K562 (cell line): Measurements from ENCODE around the gene PNISR. TPM values are rescaled to one million over a fixed set of nuclear protein-coding genes. Genes with fewer than 3 reads are reported as not detected.

Experiments
- ATAC-seq: fragments of 200-7000 bp; cut with Tn5 transposase; 3 replicates; pipeline ENCODE4 v1.9.1; 2020; ENCODE audit warnings: moderate library complexity
- BruUV-seq: library from RNA; stranded (reverse); fragments of 400-500 nt; replicated peaks from 2 replicates; lab custom pipeline; 2021; lab: Mats Ljungman, UMichigan
- CTCF ChIA-PET: fragments of 300-600 bp; formaldehyde crosslinking; extraction: SDS; loops from one replicate; lab custom pipeline; 2021; ENCODE audit warnings: low intra/inter-chr PET ratio; lab: Yijun Ruan, JAX
- POLR2A ChIA-PET: fragments of 300-600, 350-650 bp; sonication (Branson Sonifier 250); formaldehyde crosslinking; extraction: SDS; loops from one replicate; lab custom pipeline; 2021; ENCODE audit warnings: antibody characterized with exemption, inconsistent platforms; lab: Yijun Ruan, JAX
- DNase-seq, 4 experiments: peaks; one replicate each; pipeline versions ENCODE4 v3.0.0 to v3.0.0-alpha.2; 2011 to 2018; ENCODE audit warnings: low spot score in 3 of 4, mixed read lengths in 3 of 4; ENCODE audit errors: extremely low read depth in 1 of 4
- FAIRE-seq: peaks from 2 replicates; lab custom pipeline; 2011; peaks lifted over from hg19 to GRCh38; lab: Jason Lieb, UNC
- H2AFZ ChIP-seq: 2 replicates; pipeline ENCODE4 v1.6.0; 2011; ENCODE audit warnings: low read depth, low read length, control low read depth, inconsistent platforms
- H3K27ac ChIP-seq: fragments of 200-600 bp; 3 replicates; pipeline ENCODE4 v1.8.0; 2011; ENCODE audit warnings: low read depth, mild to moderate bottlenecking, control low read depth, inconsistent platforms, low read length, moderate library complexity, mixed read lengths; ENCODE audit errors: extremely low read depth
- H3K27me3 ChIP-seq, 2 experiments: fragments of 300-600 bp in 1 of 2; 2 replicates in 1 of 2; 3 replicates in 1 of 2; pipeline versions ENCODE4 v1.6.0 to v1.8.0; 2011; ENCODE audit warnings: inconsistent platforms in 2 of 2, low read length in 2 of 2, mild to moderate bottlenecking in 1 of 2, mixed read lengths in 1 of 2, moderate library complexity in 1 of 2; ENCODE audit not compliant: control insufficient read depth in 2 of 2, insufficient read depth in 2 of 2
- H3K36me3 ChIP-seq: fragments of 300-600 bp; 3 replicates; pipeline ENCODE4 v1.8.0; 2011; ENCODE audit warnings: mild to moderate bottlenecking, low read length, inconsistent platforms; ENCODE audit not compliant: control insufficient read depth, insufficient read depth
- H3K4me1 ChIP-seq, 2 experiments: fragments of 200-600 bp in 1 of 2; replicated peaks in 1 of 2; 2 replicates in 1 of 2; 3 replicates in 1 of 2; pipeline versions ENCODE4 v1.5.1 to v1.8.0; 2011; ENCODE audit warnings: inconsistent platforms in 2 of 2, low read length in 2 of 2, mild to moderate bottlenecking in 1 of 2, mixed read lengths in 1 of 2, moderate library complexity in 1 of 2; ENCODE audit not compliant: control insufficient read depth in 2 of 2, insufficient read depth in 2 of 2
- H3K4me2 ChIP-seq: 2 replicates; pipeline ENCODE4 v1.6.1; 2011; ENCODE audit warnings: low read length, control low read depth, inconsistent platforms, mixed read lengths; ENCODE audit not compliant: insufficient read depth
- H3K4me3 ChIP-seq: fragments of 200-600 bp; sonication (generic), shearing (Covaris generic); 2 replicates; pipeline ENCODE4 v1.5.1; 2016; ENCODE audit warnings: control low read depth, inconsistent platforms
- H3K79me2 ChIP-seq: fragments of 200-600 bp; 3 replicates; pipeline ENCODE4 v1.8.0; 2011; ENCODE audit warnings: low read length, inconsistent platforms; ENCODE audit not compliant: control insufficient read depth, insufficient read depth
- H3K9ac ChIP-seq, 2 experiments: 2 replicates each; pipeline versions ENCODE4 v1.6.0 to v1.6.1; 2011; ENCODE audit warnings: low read depth in 2 of 2, low read length in 2 of 2, control low read depth in 1 of 2, inconsistent platforms in 1 of 2, mild to moderate bottlenecking in 1 of 2, mixed read lengths in 1 of 2; ENCODE audit not compliant: insufficient read depth in 1 of 2
- H3K9me1 ChIP-seq: one replicate; pipeline ENCODE4 v1.6.0; 2011; ENCODE audit warnings: inconsistent platforms, mild to moderate bottlenecking, low read length, moderate library complexity; ENCODE audit not compliant: control insufficient read depth, insufficient read depth
- H3K9me3 ChIP-seq: replicated peaks from 2 replicates; pipeline ENCODE4 v1.5.1; 2011; ENCODE audit warnings: low read depth, low read length, inconsistent platforms; ENCODE audit not compliant: control insufficient read depth, insufficient read depth
- H4K20me1 ChIP-seq: replicated peaks from 2 replicates; pipeline ENCODE4 v1.6.1; 2011; ENCODE audit warnings: low read length, inconsistent platforms, mixed read lengths; ENCODE audit not compliant: control insufficient read depth, insufficient read depth
- PKNOX1 ChIP-seq: fragments of 450-650 bp; IDR thresholded peaks from 2 replicates; pipeline ENCODE4 v1.6.1; 2016
- SAFB2 ChIP-seq: fragments of 200-400 bp; formaldehyde crosslinking; IDR thresholded peaks from 2 replicates; pipeline ENCODE4 v1.6.1; 2018; ENCODE audit warnings: borderline replicate concordance, low read length, low read depth, moderate library complexity; ENCODE audit not compliant: severe bottlenecking
- THAP12 ChIP-seq: fragments of 250-450 bp; sonication (Bioruptor Pico); IDR thresholded peaks from 2 replicates; pipeline ENCODE4 v1.9.0; 2021; ENCODE audit warnings: mild to moderate bottlenecking, inconsistent platforms
- XRCC5 ChIP-seq: fragments of 200-400 bp; formaldehyde crosslinking; IDR thresholded peaks from 2 replicates; pipeline ENCODE4 v1.6.1; 2017; ENCODE audit warnings: low read depth, mild to moderate bottlenecking, low read length
- in situ Hi-C: fragments of 300-500 bp; cut with MboI; formaldehyde crosslinking; loops from 4 replicates; pipeline ENCODE4 v1.15.0; 2018; ENCODE audit warnings: inconsistent platforms, mixed read lengths
- intact Hi-C: fragments of 100-400 bp; cut with micrococcal nuclease; formaldehyde crosslinking; loops from 2 replicates; pipeline ENCODE4 v1.14.2; 2022
- polyA plus RNA-seq, 8 experiments: library from polyadenylated mRNA; depleted of rRNA in 4 of 8; stranded (reverse) in 5 of 8; unstranded in 3 of 8; fragments of >200 nt; fragmentation: Nextera tagmentation in 2 of 8; fragmentation: Illumina TruSeq in 1 of 8; extraction: Ambion mirVana in 2 of 8; extraction: Trizol in 1 of 8; gene quantifications; 2 replicates each; pipeline versions ENCODE4 v1.2.1 to v1.2.3, GENCODE V29; 2011 to 2014; ENCODE audit warnings: inconsistent platforms in 1 of 8, missing spikeins in 1 of 8
- total RNA-seq, 7 experiments: library from RNA; depleted of rRNA in 6 of 7; stranded (reverse); fragments of >200 nt in 6 of 7; fragmentation: Illumina TruSeq in 2 of 7; extraction: Trizol in 2 of 7; gene quantifications; 2 replicates each; pipeline versions ENCODE4 v1.2.1 to v1.2.3, GENCODE V29; 2011 to 2021; ENCODE audit warnings: low replicate concordance in 1 of 7
- TF ChIP-seq, protein P1 (sequence below): fragments of 250-450 bp; sonication (Bioruptor Pico); IDR thresholded peaks from 2 replicates; pipeline ENCODE4 v1.8.0; 2021; ENCODE audit warnings: moderate library complexity, mild to moderate bottlenecking, inconsistent platforms
- TF ChIP-seq, protein P2 (sequence below), 2 experiments: fragments of 450-650 bp in 1 of 2; IDR thresholded peaks; 2 replicates each; pipeline ENCODE4 v1.6.1; 2011 to 2017; ENCODE audit warnings: low read depth in 2 of 2, antibody characterized with exemption in 1 of 2, borderline replicate concordance in 1 of 2, low read length in 1 of 2, mild to moderate bottlenecking in 1 of 2, mixed read lengths in 1 of 2; ENCODE audit not compliant: control insufficient read depth in 1 of 2
- TF ChIP-seq, protein P3 (sequence below), 2 experiments: IDR thresholded peaks in 1 of 2; conservative IDR thresholded peaks in 1 of 2; 2 replicates each; pipeline ENCODE4 v1.6.1; 2016; ENCODE audit warnings: low read depth in 2 of 2, mild to moderate bottlenecking in 1 of 2, missing compliant biosample characterization in 1 of 2, missing genetic modification characterization in 1 of 2, moderate library complexity in 1 of 2

PNISR gene
- total and polyA plus RNA-seq, 9 of the 15 experiments (the other 6 are each of a cell fraction or from before 2014, with no cell fraction given): 97.4 to 206 (median 131) TPM

DNA sequence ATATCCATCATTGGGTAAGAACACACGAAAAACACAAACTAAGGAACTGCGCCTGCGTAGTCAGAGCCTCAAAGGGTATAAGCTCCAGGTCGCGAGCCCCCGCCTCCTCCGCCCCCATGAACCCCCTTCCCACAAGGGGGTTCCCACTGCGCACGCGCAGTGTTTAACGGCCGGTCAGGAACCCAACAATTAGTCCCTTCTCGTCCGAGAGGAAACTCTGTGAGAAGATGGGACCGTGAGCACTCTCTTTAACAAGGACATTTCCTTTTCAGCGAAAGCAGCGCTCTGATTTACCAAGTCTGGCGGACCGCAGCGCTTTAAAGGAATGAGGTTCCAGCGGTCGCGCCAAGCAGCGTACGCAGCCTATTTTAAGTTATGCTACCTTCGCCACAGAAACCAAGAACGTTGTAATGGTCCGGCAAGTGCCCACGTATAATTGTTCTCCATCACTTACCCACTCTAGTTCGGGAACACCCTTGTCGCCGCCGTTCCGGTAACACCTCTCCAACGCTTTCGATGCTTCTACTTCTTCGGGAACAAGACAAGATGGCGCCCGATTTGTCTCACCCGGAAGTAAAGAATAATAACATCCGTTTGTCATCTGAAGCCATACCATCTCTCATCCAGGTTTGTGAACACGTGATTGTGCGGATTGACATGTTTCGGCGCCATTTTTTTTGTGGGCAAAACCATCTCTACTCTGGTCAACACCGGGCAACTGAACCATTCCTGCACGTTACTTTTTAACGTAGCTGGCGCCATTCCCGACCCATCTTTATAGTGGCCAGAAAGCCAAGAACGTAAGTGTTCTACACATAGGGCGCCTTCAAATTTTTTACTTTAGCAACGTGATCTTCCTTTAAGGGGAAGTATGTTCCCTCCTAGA lies at the start of gene PNISR (continued):
- TF ChIP-seq, protein P1, sequence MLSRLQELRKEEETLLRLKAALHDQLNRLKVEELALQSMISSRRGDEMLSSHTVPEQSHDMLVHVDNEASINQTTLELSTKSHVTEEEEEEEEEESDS (CRISPR knock-in tag): no peak
- TF ChIP-seq SAFB2: no peak
- TF ChIP-seq, protein P2, sequence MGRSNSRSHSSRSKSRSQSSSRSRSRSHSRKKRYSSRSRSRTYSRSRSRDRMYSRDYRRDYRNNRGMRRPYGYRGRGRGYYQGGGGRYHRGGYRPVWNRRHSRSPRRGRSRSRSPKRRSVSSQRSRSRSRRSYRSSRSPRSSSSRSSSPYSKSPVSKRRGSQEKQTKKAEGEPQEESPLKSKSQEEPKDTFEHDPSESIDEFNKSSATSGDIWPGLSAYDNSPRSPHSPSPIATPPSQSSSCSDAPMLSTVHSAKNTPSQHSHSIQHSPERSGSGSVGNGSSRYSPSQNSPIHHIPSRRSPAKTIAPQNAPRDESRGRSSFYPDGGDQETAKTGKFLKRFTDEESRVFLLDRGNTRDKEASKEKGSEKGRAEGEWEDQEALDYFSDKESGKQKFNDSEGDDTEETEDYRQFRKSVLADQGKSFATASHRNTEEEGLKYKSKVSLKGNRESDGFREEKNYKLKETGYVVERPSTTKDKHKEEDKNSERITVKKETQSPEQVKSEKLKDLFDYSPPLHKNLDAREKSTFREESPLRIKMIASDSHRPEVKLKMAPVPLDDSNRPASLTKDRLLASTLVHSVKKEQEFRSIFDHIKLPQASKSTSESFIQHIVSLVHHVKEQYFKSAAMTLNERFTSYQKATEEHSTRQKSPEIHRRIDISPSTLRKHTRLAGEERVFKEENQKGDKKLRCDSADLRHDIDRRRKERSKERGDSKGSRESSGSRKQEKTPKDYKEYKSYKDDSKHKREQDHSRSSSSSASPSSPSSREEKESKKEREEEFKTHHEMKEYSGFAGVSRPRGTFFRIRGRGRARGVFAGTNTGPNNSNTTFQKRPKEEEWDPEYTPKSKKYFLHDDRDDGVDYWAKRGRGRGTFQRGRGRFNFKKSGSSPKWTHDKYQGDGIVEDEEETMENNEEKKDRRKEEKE (IDR thresholded peaks at IDR 0.05; ENCODE audit: borderline replicate concordance in 1 of 2, control insufficient read depth in 1 of 2, low read depth in 2 of 2, low read length in 1 of 2): no peak

- TF ChIP-seq XRCC5 (no peak), SAFB2 (no peak), PKNOX1 (0 out of 2 replicates have a peak, but pooled peaks have one; percentile 23), THAP12 (no peak)
- TF ChIP-seq, protein P3, sequence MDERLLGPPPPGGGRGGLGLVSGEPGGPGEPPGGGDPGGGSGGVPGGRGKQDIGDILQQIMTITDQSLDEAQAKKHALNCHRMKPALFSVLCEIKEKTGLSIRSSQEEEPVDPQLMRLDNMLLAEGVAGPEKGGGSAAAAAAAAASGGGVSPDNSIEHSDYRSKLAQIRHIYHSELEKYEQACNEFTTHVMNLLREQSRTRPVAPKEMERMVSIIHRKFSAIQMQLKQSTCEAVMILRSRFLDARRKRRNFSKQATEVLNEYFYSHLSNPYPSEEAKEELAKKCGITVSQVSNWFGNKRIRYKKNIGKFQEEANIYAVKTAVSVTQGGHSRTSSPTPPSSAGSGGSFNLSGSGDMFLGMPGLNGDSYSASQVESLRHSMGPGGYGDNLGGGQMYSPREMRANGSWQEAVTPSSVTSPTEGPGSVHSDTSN (CRISPR knock-in tag; IDR thresholded peaks at IDR 0.05; ENCODE audit: low read depth): no peak
- TF ChIP-seq, protein P3 (tag; conservative IDR thresholded peaks at IDR 0.05; ENCODE audit: low read depth): peak; percentile 24; the same call in 1 of the 2 replicates
- TF ChIP-seq, all 486 proteins: peak for 2
- DNase-seq (no peak), FAIRE-seq (no peak), ATAC-seq (no peak)
- BruUV-seq: no TSS peak
- intact Hi-C loops (no loop called here), in situ Hi-C loops (loop anchor here (5.0 kb wide), 1 partner anchor 259 kb away; no protein-coding TSS in a partner anchor)
- Histone ChIP-seq H4K20me1 (no peaks in the 10 kb centered on the region), H3K79me2 (no peaks in the 10 kb centered on the region), H3K4me3 (no peak overlapping the region), H2AFZ (no peak overlapping the region), H3K27ac (no peak overlapping the region), H3K27me3 (no peaks in the 10 kb centered on the region), H3K9ac (no peak overlapping the region), H3K9me1 (no peaks in the 10 kb centered on the region), H3K4me1 (no peaks in the 10 kb centered on the region), H3K4me2 (no peak overlapping the region), H3K36me3 (peaks cover 25% of the 10 kb centered on the region), H3K9me3 (no peaks in the 10 kb centered on the region)
- ChIA-PET CTCF (no interaction called here), POLR2A (interaction anchor here (1.5 kb wide), 1 partner anchor 49 kb away, joined by 4 read pairs; the partner anchor contains the start of gene PNISR)
These were observed 48.6 kb upstream of the PNISR start for GRCh38 chr6:99473730-99474129.
